HepG2 (cell line): Measurements from ENCODE around the gene TSGA10IP. TPM values are rescaled to one million over a fixed set of nuclear protein-coding genes. Genes with fewer than 3 reads are reported as not detected.

Experiments
- DNMT1 ChIP-seq: sonication (generic); formaldehyde crosslinking; IDR thresholded peaks from 2 replicates; pipeline ENCODE4 v1.5.1; 2020; ENCODE audit warnings: mild to moderate bottlenecking, missing genetic modification reagents
- ELF1 ChIP-seq: sonication (generic); formaldehyde crosslinking; IDR thresholded peaks from 2 replicates; pipeline ENCODE4 v1.4.0; 2020; ENCODE audit warnings: missing genetic modification reagents
- FOXC1 ChIP-seq: sonication (generic); formaldehyde crosslinking; IDR thresholded peaks from 2 replicates; pipeline ENCODE4 v1.8.0; 2022; ENCODE audit warnings: mild to moderate bottlenecking, missing genetic modification reagents, borderline replicate concordance
- FOXK1 ChIP-seq: sonication (generic); formaldehyde crosslinking; IDR thresholded peaks from 2 replicates; pipeline ENCODE4 v1.4.0; 2020; ENCODE audit warnings: low read depth, missing genetic modification reagents, borderline replicate concordance
- FOXP1 ChIP-seq, 2 experiments: fragments of 450-650 bp in 1 of 2; IDR thresholded peaks; 2 replicates each; pipeline ENCODE4 v1.6.1; 2017 to 2018; ENCODE audit warnings: antibody characterized with exemption in 1 of 2
- FOXP4 ChIP-seq: sonication (generic); formaldehyde crosslinking; IDR thresholded peaks from 2 replicates; pipeline ENCODE4 v1.4.0; 2020; ENCODE audit warnings: missing genetic modification reagents
- HNF4A ChIP-seq: sonication (generic); formaldehyde crosslinking; IDR thresholded peaks from 2 replicates; pipeline ENCODE4 v1.4.0; 2020; ENCODE audit warnings: missing genetic modification reagents
- KDM2A ChIP-seq: sonication (generic); formaldehyde crosslinking; IDR thresholded peaks from 2 replicates; pipeline ENCODE4 v1.4.0; 2020; ENCODE audit warnings: low read depth, missing genetic modification reagents, borderline replicate concordance
- KLF12 ChIP-seq: sonication (generic); formaldehyde crosslinking; IDR thresholded peaks from 2 replicates; pipeline ENCODE4 v1.4.0; 2020; ENCODE audit warnings: missing genetic modification reagents, borderline replicate concordance
- LBX2 ChIP-seq: sonication (generic); formaldehyde crosslinking; IDR thresholded peaks from 2 replicates; pipeline ENCODE4 v1.5.0; 2020; ENCODE audit warnings: missing genetic modification reagents, mild to moderate bottlenecking, borderline replicate concordance
- MXD3 ChIP-seq: IDR thresholded peaks from 2 replicates; pipeline ENCODE4 v1.6.1; 2016; ENCODE audit warnings: mild to moderate bottlenecking, missing biosample characterization, missing genetic modification reagents
- NFKB2 ChIP-seq: sonication (generic); formaldehyde crosslinking; IDR thresholded peaks from 2 replicates; pipeline ENCODE4 v1.4.0; 2020; ENCODE audit warnings: missing genetic modification reagents, borderline replicate concordance
- NKX3-1 ChIP-seq: sonication (generic); formaldehyde crosslinking; IDR thresholded peaks from 2 replicates; pipeline ENCODE4 v1.5.0; 2020; ENCODE audit warnings: missing genetic modification reagents
- PHF20 ChIP-seq: sonication (generic); formaldehyde crosslinking; IDR thresholded peaks from 2 replicates; pipeline ENCODE4 v1.5.0; 2020; ENCODE audit warnings: mild to moderate bottlenecking, missing genetic modification reagents
- PHF8 ChIP-seq: sonication (generic); formaldehyde crosslinking; IDR thresholded peaks from 2 replicates; pipeline ENCODE4 v1.5.0; 2020; ENCODE audit warnings: missing genetic modification reagents
- POGK ChIP-seq: sonication (generic); formaldehyde crosslinking; conservative IDR thresholded peaks from 2 replicates; pipeline ENCODE4 v1.8.0; 2022; ENCODE audit warnings: mild to moderate bottlenecking, moderate library complexity, missing genetic modification reagents
- REXO4 ChIP-seq: sonication (generic); formaldehyde crosslinking; IDR thresholded peaks from 2 replicates; pipeline ENCODE4 v1.8.0; 2022; ENCODE audit warnings: missing genetic modification reagents, mild to moderate bottlenecking, borderline replicate concordance
- SALL1 ChIP-seq: sonication (generic); formaldehyde crosslinking; IDR thresholded peaks from 2 replicates; pipeline ENCODE4 v1.8.0; 2022; ENCODE audit warnings: mild to moderate bottlenecking, missing genetic modification reagents
- TGIF2 ChIP-seq: IDR thresholded peaks from 2 replicates; pipeline ENCODE4 v1.6.1; 2016; ENCODE audit warnings: control low read depth, missing compliant biosample characterization
- ZNF597 ChIP-seq: sonication (generic); formaldehyde crosslinking; IDR thresholded peaks from 2 replicates; pipeline ENCODE4 v1.5.0; 2020; ENCODE audit warnings: missing genetic modification reagents
- ZNF607 ChIP-seq: sonication (generic); formaldehyde crosslinking; IDR thresholded peaks from 2 replicates; pipeline ENCODE4 v1.5.1; 2020; ENCODE audit warnings: missing genetic modification reagents, mild to moderate bottlenecking, borderline replicate concordance
- ZSCAN5A ChIP-seq: sonication (generic); formaldehyde crosslinking; IDR thresholded peaks from 2 replicates; pipeline ENCODE4 v1.8.0; 2022; ENCODE audit warnings: mild to moderate bottlenecking, missing genetic modification reagents, borderline replicate concordance
- polyA plus RNA-seq, 8 experiments: library from polyadenylated mRNA; depleted of rRNA in 3 of 8; stranded (reverse) in 7 of 8; unstranded in 1 of 8; fragments of >200 nt; fragmentation: Illumina TruSeq in 4 of 8; extraction: Trizol in 4 of 8; gene quantifications; 2 replicates each; pipeline versions ENCODE4 v1.2.1 to v1.2.3, GENCODE V29; 2011 to 2016; ENCODE audit warnings: low read depth in 4 of 8, missing spikeins in 1 of 8, mixed read lengths in 1 of 8; ENCODE audit not compliant: insufficient read depth in 1 of 8
- total RNA-seq, 5 experiments: library from RNA; depleted of rRNA; stranded (reverse); fragments of >200 nt; fragmentation: Illumina TruSeq; extraction: Trizol; gene quantifications; 2 replicates each; pipeline ENCODE4 v1.2.3, GENCODE V29; 2016; ENCODE audit warnings: low read depth in 1 of 5

TSGA10IP gene
- total and polyA plus RNA-seq, 2 of the 13 experiments (the other 11 are each of a cell fraction or from before 2014, with no cell fraction given), result not detected

- peak; percentile 68 for TF ChIP-seq POGK
- TF ChIP-seq FOXC1, result no peak
- 0 out of 2 replicates have a peak, but pooled peaks have one; percentile 28 for TF ChIP-seq MXD3 (CRISPR knock-in tag)
- peak; percentile 27; the same call in 1 of the 2 replicates for TF ChIP-seq ZSCAN5A (CRISPR knock-in tag)
- TF ChIP-seq SALL1 (CRISPR knock-in tag), result peak; percentile 72
- TF ChIP-seq HNF4A (CRISPR knock-in tag), result peak; percentile 43; the same call in 1 of the 2 replicates
- TF ChIP-seq REXO4, result no peak
- peak; percentile 49; the same call in 1 of the 2 replicates for TF ChIP-seq ELF1
- TF ChIP-seq KLF12 (CRISPR knock-in tag), result peak; percentile 81; the same call in 1 of the 2 replicates
- TF ChIP-seq FOXK1, result peak; percentile 73; the same call in 1 of the 2 replicates
- TF ChIP-seq TGIF2 (CRISPR knock-in tag), result peak; percentile 83; the same call in 1 of the 2 replicates
- TF ChIP-seq FOXP1 (IDR thresholded peaks at IDR 0.05), result no peak
- peak; percentile 44; the same call in 1 of the 2 replicates for TF ChIP-seq FOXP1 (CRISPR knock-in tag; IDR thresholded peaks at IDR 0.05)
- no peak for TF ChIP-seq ZNF597 (CRISPR knock-in tag)
- TF ChIP-seq PHF8 (CRISPR knock-in tag), result peak; percentile 53; the same call in 1 of the 2 replicates
- peak; percentile 57; the same call in 1 of the 2 replicates for TF ChIP-seq FOXP4 (CRISPR knock-in tag)
- peak; percentile 73 for TF ChIP-seq ZNF607 (CRISPR knock-in tag)
- TF ChIP-seq KDM2A (CRISPR knock-in tag), result peak; percentile 86
- TF ChIP-seq LBX2 (CRISPR knock-in tag), result 0 out of 2 replicates have a peak, but pooled peaks have one; percentile 67
- peak; percentile 23; the same call in 1 of the 2 replicates for TF ChIP-seq NFKB2 (CRISPR knock-in tag)
- peak; percentile 47; the same call in 1 of the 2 replicates for TF ChIP-seq PHF20 (CRISPR knock-in tag)
- peak; percentile 55; the same call in 1 of the 2 replicates for TF ChIP-seq NKX3-1 (CRISPR knock-in tag)
- TF ChIP-seq DNMT1, result 0 out of 2 replicates have a peak, but pooled peaks have one; percentile 25
Measured at GRCh38 chr11:65919141-65919572, 26.1 kb upstream of the TSGA10IP start, which contains the start of gene DRAP1 (continued).
